Heart left ventricle (tissue), 13 donors: Measurements from ENCODE around the gene ANKRD45.

Experiments used
- POLR2A ChIP-seq, 2 donors: fragments of 450-650 bp; IDR thresholded peaks; one replicate each; pipeline ENCODE4 v1.6.1; 2017; ENCODE audit warnings: antibody characterized with exemption in 2 of 2, mild to moderate bottlenecking in 2 of 2, moderate library complexity in 2 of 2
- TF ChIP-seq, protein P1 (sequence below), 12 donors: fragments of 200-600 bp; sonication (generic) in 4 of 12; IDR thresholded peaks; one replicate each; pipeline versions ENCODE4 v1.5.0 to v1.8.0; 2018 to 2022; ENCODE audit warnings: antibody characterized with exemption in 12 of 12, mild to moderate bottlenecking in 5 of 12
- donor health status: ischemic (EF 13 %, LVEDD 7.1; RV severe dilation, severe dysfunction).
- donor health status: DM: no; HTN: yes; CAD: no.
- donor health status: DM: no; HTN: no; CAD: no.
- donor health status: ischemic (EF 25% LVEDD 6.9; RV normal size, moderate dysfunction).
- donor health status: ischemic (EF 25% LVEDD 5.7; RV mildly dilated, moderate dysfunction).
- donor health status: ischemic (EF 35%, LVEDD 5.7; RV mildly dilated, moderate dysfunction).
- donor health status: nonischemic (EF 11% LVEDD 7.7; RV severe dilation, severe dysfunction).
- donor health status: DM: yes; HTN: yes; CAD: no.
- donor health status: PGD.
- donor health status: ischemic (EF 29% LVEDD 5.4; RV normal size, mild dysfunction).
- donor health status: nonischemic (EF 23%, LVEDD 6.1; RV moderate dilation, normal function).

DNA sequence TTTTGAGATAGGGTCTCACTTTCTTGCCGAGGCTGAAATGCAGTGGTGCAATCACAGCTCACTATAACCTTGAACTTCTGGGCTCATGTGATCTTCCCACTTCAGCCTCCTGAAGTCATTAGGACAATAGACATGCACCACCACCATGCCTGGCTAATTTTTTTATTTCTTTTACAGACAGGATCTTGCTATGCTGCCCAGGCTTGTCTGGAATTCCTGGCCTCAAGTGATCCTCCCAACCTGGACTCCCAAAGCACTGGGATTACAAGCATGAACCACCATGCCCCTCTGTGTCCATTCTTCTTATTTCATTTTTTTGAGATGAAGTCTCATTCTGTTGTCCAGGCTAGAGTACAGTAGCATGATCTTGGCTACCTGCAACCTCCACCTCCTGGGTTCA, 33.1 kb upstream of the ANKRD45 start:
- TF ChIP-seq, protein P1, sequence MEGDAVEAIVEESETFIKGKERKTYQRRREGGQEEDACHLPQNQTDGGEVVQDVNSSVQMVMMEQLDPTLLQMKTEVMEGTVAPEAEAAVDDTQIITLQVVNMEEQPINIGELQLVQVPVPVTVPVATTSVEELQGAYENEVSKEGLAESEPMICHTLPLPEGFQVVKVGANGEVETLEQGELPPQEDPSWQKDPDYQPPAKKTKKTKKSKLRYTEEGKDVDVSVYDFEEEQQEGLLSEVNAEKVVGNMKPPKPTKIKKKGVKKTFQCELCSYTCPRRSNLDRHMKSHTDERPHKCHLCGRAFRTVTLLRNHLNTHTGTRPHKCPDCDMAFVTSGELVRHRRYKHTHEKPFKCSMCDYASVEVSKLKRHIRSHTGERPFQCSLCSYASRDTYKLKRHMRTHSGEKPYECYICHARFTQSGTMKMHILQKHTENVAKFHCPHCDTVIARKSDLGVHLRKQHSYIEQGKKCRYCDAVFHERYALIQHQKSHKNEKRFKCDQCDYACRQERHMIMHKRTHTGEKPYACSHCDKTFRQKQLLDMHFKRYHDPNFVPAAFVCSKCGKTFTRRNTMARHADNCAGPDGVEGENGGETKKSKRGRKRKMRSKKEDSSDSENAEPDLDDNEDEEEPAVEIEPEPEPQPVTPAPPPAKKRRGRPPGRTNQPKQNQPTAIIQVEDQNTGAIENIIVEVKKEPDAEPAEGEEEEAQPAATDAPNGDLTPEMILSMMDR (IDR thresholded peaks at IDR 0.05): no peak
- no peak for TF ChIP-seq POLR2A (IDR thresholded peaks at IDR 0.05)
